ENCODE measurements around the gene FFAR1.
"Not testable (repeated sequence)": the region's sequence is repeated elsewhere in the genome, so short reads cannot be mapped to it uniquely, and the experiment has no call there.

Gene FFAR1

DNA sequence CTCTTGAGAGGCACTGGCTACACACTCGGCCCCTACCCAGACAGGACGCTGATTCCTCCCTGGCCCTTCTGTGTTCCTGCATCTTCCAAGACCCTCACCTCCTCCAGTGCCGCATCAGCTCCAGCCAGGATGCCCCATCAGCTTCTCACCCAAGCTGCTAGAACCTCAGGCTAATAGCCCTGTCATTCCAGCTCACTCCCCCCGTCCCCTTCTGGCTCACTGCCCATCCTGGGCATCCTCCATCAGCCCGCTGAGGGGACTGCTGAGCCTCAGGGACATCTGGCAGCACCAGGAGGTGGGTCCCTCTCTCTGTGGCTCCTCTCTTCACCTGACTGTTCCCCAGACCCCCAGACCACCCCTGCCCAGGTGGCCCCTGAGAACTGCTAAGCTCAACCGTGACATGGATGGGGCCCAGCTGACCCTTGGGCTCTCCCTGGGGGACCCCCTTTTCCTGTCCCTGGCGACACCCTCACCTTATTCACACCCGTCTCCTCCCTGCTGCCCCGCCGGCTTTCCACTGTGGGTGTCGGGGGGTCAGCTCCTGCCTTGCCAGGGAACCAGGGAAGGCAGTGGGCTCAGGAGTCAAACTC is 15.4 kb downstream of the FFAR1 start:
- DNase-seq, result no peak

DNA sequence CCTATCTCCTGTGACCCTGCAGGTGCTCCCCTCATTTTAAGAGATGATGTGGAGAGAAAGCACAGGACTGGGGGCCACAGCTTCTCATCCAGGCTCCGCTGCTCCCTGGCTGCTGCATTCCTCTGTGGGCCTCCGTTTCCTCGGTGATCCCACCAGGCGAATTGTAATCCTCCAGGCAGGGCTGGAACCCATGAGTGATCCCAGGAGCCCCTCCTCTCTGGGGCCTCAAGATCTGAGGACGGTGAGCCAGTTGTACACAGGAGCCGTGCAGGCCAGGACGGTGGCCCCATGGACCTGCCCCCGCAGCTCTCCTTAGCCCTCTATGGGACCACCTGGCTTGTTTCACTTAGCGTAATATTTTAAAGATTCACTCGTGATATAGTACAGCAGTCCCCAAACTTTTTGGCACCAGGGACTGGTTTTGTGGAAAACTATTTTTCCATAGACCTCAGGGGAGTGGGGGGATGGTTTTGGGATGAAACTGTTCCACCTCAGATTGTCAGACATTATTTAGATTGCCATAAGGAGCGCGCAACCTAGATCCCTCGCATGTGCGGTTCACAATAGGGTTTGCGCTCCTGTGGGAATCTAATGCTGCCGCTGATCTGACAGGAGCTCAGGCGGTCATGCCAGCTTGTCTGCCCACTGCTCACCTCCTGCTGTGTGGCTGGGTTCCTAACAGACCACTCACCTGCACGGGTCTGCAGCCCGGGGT is 16.2 kb downstream of the FFAR1 start:
- DNase-seq, result no peak

DNA sequence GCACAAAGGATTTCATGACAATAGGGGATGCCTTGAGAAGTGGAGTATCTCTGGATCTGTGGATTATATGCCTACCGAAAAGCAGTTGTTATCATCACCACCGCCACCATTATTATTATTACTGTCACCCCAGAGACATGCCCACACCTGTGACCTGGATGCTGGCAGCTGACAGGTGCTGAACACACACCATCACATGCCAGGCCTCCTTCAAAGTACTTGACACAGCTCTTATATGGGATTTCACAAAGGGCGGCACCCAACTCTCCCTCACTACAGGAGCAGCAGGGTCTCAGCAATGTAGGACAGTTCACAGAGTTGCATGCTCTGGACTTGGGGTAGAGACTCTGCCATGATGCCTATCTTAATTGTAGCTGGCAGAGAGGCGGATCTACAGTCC is 17.6 kb downstream of the FFAR1 start:
- no peak for DNase-seq

DNA sequence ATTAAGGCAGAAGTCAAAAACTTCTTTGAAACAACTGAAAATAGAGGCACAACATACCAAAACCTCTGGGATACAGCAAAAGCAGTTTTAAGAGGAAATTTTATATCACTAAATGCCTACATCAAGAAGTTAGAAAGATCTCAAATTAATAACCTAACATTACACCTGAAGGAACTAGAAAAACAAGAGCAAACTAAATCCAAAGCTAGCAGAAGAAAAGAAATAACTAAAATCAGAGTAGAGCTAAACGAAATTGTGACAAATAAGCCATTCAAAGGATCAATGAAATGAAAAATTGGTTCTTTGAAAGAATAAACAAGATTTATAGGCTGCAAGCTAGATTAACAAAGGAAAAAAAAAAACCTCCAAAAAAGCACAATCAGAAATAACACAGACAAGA is 20.7 kb downstream of the FFAR1 start:
- DNase-seq, result no peak

DNA sequence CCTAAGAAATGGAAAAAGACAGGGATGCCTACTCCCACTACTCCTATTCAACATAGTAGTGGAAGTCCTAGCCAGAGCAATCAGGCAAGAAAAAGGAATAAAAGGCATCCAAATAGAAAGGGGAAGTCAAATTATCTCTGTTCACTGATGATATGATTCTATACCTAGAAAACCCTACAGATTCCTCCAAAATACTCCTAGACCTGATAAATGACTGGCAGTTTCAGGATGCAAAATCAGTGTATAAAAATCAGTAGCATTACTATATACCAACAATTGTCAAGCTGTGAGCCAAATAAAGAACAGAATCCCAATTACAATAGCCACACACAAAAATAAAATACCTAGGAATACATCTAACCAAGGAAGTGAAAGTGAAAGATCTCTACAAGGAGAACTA is 21.8 kb downstream of the FFAR1 start:
- no peak for DNase-seq

DNA sequence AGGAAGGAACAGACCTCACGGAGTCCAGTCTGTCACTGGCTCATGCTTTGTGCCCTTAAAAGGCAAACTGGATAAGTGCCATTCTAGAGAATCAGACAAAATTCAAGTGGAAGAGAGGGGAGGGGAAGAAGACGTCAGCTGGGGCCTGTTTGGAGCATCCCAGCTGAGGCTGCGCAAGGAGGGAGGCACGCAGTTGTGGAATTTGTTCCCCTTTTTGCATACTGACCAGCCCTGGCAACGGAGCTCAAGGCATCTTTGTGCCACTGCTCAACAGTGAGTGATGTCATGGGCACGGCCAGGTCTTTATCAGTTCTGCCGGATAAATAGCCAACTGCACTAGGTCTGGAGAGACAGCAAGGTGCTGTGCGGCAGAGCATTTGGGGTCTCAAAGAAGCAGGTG is 23.0 kb downstream of the FFAR1 start, which contains the start of gene GPR42:
GPR42 (plus strand) TSS at position 347 of the 400 bp plus-strand sequence. CDS start 292 bp downstream, outside the sequence.
- no peak for DNase-seq

DNA sequence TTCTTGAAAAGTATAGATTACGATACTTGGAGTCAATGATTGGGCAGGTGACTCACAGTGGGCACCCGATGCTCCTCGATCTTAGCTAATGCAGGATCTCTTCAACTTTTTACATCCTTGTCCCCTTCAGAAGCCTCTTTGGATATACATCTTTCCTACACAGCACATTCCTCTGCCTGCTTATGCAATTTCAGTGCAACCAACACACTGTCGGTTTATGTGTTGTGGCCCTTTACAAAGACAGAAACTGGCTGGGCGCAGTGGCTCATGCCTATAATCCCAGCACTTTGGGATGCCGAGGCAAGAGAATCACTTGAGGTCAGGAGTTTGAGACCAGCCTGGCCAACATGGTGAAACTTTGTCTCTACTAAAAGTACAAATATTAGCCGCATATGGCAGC is 25.8 kb downstream of the FFAR1 start:
- no peak for DNase-seq

DNA sequence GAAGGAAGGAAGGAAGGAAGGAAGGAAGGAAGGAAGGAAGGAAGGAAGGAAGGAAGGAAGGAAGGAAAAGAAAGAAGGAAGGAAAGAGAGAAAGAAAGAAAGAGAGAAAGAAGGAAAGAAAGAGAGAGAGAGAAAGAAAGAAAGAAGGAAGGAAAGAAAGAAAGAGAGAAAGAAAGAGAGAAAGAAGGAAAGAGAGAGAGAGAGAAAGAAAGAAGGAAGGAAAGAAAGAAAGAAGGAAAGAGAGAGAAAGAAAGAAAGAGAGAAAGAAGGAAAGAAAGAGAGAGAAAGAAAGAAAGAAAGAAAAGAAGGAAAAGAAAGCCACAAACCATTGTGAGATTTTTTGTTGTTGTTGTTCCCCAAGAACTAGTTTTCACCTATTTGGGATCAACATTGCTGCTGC is 26.3 kb downstream of the FFAR1 start:
- DNase-seq, result not testable (repeated sequence)

DNA sequence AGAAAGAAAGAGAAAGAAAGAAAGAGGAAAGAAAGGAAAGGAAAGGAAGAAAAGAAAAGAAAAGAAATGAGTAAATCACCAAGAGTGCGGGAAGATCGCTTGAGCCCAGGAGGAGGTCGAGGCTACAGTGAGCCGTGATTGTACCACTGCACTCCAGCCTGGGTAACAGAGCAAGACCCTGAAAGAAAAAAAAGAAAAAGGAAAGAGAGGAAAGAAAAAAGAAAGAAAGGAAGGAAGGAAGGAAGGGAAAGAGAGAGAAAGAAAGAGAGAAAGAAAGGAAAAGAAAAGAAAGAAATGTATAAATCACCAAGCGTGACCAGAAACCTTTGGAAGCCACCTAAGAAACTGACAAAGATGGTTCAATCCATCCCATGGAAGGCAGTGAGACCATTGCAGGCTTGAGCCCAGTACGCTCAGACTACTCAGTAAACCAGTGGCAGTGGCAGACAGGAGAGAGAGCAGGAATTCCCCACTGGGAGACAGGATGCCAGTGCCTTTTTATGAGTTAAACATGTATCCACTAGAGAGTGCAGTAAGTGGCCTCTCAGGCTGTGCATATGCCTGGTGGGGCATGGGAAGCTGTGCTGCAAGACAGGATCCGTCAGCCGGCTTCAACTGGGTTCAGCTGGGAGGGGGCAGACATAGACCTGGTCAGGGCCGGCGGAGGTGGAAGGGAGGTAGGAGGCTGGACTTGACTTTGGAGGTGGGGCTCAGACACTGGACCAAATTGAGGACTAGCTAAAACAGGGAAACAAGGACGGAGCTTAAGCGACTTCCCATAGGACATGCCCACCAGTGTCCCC is 28.0 kb downstream of the FFAR1 start:
- DNase-seq, result no peak

DNA sequence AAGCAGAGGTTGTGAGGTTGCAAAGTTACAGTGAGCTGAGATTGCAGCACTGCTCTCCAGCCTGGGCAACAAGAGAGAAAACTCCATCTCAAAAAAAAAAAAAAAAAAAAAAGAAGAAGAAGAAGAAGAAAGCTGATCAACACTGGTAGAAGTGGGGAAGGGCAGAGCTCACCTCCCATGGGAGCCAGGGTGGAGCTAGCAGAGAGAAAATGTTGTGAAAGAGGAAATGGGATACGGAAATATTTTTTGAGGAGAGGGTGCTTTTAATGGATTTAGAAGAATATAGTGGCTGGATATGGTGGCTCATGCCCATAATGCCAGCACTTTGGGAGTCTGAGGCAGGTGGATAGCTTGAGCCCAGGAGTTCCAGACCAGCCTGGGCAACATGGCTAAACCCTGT is 30.0 kb downstream of the FFAR1 start:
- no peak for DNase-seq

DNA sequence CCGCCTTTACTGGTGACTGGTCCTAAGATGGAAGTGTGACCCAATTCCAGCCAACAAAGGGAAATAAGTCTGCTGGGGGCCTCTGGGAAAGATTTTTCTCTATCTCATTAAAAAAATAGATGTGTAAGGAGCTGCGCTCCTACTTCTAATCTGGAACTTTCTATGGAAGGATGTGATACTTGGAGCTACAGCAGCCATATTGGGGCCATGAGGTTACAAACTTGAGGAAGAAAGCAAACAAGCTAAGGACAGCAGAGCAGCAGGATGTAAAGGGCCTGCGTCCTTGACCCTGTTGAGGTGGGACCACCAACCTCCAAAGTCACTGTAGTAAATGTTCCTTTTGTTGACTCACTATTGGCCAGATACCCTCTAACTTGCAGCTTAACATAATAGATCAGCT is 30.7 kb downstream of the FFAR1 start:
- no peak for DNase-seq

DNA sequence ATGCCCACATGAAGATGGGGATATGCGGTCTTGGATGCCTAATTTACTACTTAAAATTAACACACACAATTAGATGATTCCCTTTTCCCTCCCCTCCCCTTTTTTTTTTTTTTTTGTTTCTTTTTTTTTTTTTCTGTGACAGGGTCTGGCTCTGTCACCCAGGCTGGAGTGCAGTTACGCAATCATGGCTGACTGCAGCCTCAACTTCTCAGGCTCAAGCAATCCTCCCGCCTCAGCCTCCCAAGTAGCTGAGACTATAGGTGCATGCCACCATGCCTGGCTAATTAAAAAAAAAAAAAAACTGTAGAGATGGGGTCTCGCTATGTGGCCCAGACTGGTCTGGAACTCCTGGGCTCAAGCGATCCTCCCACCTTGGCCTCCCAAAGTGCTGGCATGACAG is 31.8 kb downstream of the FFAR1 start:
- DNase-seq, result not testable (repeated sequence)

DNA sequence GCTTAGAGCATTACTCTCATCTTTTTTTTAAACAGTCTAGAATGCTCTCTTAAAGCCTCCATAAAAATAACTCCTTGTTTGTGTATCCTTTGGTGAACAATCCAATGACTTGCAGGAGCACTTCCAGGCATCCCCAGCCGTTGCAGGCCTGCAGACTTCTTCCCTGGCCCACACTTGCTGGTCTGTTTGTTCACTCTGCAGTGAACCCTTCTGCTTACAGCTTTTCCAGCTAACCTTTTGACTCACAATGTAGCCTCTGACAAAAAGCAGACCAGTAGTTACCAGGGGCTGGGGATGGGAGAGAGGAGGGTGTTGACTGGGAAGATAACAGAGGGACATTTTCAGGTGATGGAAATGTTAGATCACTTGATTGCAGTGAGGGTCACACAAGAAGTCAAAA is 32.3 kb downstream of the FFAR1 start:
- no peak for DNase-seq

DNA sequence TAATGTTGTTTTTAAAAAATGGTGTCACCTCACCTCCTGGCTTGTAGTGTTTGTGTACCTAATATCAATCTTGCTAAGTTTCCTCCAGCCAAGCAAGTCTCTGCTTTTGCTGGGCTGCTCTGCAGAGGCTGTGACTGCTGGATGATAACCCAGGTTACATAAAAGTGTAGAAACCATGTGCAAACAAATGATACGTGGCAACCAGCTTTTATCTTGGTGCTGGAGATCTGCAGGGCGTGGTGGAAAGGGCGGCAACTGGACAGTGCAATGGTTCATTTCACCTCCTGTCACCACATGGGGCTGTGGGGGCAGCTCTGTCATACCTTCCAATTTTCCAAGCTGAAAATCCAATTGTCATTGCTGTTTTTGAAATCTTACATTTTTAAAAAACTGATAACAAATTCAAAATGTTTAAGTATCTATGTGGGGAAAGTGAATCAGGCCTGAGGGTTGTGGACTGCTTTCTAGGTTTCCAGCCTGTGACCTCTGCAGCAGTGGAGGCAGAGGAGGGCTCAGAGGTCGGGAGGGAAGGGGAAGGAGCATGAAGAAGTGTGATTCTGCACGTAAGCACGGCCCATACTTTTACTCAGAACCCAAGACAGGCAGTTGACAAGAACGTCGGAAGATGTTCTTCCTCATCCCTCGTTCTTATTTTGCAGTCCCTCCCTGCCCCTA is 32.9 kb downstream of the FFAR1 start:
- no peak for DNase-seq

DNA sequence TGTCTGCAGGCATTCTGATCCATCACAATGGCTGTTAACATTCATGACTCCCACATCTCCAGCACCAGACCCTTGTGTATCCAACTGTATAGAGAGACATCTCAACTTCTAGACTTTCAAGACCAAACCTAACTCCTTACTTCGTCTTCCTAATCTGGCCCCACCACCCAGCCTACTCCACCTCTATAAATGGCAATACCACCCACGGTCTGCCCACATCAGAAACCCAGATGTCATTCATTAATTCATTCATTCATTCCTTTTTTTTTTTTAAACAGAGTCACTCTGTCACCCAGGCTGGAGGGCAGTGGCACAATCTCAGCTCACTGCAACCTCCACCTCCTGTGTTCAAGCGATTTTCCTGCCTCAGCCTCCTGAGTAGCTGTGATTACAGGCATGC is 33.6 kb downstream of the FFAR1 start:
- no peak for DNase-seq

DNA sequence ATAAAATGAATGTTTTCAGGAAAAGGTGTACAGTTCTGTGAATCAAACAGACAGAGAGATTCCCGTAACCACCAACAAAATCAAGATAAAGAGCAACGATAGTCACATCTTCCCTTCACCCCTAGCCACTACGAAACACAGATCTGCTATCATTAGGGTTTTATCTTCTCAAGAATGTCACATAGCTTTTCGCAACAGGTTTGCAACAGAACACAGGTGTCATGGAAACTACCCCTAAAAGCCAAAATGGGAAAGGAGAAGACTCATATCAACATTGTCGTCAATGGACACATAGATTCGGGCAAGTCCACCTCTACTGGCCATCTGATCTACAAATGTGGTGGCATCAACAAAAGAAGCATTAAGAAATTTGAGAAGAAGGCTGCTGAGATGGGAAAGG is 34.2 kb downstream of the FFAR1 start:
- no peak for DNase-seq

DNA sequence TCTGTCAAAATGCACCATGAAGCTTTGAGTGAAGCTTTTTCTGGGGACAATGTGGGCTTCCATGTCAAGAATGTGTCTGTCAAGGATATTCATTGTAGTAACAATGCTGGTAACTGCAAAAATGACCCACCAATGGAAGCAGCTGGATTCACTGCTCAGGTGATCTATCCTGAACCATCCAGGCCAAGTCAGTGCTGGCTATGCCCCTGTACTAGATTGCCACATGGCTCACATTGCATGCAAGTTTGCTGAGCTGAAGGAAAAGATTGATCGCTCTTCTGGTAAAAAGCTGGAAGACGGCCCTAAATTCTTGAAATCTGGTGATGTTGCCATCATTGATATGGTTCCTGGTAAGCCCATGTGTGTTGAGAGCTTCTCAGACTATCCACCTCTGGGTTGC is 35.8 kb downstream of the FFAR1 start:
- DNase-seq, result no peak

DNA sequence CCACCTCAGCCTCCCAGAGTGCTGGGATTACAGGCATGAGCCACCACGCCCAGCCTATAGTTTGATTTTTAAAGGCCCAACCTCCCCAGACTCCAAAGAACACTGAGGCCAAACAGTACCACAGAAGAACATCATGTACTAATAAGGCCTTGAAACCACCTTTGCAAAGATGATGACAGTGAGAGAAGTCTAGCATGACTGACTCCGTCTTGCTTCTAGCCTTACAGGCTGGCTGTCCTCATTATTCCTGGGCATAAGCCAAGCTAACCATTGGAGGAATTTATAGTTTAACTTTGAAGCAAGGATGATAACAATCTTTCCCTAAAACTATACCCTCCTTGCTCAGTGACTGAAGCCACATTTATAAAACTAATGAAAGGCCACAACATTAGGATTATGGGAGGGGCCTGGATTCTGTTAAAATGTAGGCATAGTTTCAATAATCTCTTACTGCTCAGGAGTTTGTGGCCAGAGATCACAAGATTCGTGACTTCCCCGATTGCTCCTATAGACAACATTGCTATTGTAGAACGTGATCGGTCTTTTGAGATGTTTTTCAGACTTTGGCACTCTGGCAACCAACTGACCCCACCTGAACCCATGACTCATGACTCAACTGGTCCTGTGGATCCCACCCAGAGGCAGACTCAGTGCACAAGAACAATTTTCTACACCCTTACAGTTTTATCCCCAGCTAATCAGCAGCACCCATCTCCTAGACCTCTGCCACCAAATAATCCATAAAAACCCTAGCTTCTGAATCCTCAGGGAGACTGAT is 40.8 kb downstream of the FFAR1 start:
- DNase-seq, result no peak

DNA sequence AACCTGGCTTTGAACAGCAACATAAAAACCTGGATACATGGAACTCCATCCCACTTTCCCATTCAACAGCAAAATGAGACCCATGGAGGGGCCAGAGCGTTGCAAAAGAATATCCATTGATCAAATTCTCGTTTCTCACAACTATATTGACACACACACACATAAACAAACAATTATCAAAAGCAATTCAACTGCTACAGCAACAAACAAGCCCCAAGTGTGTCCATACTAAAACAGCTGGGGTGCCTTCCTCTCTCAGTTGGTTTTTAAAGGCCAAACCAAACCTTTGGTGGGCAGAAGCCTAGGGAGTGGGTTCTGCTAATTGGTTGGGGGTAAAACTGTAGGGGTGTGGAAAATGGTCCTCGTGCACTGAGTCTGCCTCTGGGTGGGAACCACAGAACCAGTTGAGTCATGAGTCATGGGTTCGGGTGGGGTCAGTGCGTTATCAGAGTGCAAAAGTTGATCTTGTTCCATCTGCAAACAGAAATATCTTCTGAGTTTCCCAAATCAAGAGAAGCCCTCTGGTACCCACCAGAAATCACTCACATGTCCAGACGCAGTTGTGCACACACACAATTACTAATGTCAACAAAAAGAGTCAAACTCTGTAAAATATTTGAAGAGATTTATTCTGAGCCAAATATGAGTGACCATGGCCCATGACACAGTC is 41.6 kb downstream of the FFAR1 start:
- peak; percentile 7 for DNase-seq

DNA sequence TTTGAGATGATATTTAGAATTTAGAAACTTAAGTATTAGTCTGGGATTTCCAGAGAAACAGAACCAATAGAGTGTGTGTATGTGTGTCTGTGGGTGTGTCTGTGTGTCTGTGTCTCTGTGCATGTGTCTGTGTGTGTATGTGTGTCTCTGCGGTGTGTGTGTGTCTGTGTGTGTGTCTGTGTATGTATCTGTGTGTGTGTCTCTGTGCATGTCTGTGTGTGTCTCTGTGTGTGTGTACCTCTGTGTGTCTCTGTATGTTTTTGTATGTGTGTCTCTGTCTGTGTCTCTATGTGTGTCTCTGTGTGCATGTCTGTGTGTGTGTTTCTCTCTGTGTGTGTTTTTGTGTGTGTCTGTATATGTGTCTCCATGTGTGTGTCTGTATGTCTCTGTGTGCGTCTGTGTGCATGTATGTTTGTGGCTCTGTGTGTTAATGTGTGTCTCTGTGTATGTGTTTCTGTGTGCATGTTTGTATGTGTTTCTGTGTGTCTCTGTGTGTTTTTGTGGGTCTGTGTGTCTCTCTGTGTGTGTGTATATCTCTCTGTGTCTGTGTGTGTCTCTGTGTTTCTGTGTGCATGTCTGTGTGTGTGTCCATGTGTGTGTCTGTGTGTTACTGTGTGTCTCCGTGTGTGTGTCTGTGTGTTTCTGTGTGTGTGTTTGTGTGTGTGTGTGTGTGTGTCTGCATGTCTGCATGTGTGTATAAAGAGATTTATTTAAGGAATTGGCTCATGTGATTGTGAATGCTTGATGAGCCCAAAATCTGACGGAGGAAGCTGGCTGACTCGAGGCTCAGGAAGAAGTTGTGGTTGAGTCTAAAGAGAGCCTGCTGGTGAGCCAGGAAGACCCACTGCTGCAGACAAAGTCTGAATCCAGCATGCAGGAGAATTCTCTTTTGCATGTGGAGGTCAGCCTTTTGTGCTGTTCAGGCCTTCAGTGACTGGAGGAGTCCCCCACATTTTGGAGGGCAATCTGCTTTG is 45.3 kb downstream of the FFAR1 start:
- peak; percentile 23 for DNase-seq
